ENCODE results near the gene GTF2H1. TPM values are rescaled to one million over a fixed set of nuclear protein-coding genes. Genes with fewer than 3 reads are reported as not detected.

The GTF2H1 gene
- total RNA-seq (71.9 and 74.7 TPM in 2 replicates), polyA plus RNA-seq (42.0 and 43.7 TPM in 2 replicates), polyA minus RNA-seq (26.5 and 27.3 TPM in 2 replicates)
- total RNA-seq (2013), result 58.4 TPM

DNA sequence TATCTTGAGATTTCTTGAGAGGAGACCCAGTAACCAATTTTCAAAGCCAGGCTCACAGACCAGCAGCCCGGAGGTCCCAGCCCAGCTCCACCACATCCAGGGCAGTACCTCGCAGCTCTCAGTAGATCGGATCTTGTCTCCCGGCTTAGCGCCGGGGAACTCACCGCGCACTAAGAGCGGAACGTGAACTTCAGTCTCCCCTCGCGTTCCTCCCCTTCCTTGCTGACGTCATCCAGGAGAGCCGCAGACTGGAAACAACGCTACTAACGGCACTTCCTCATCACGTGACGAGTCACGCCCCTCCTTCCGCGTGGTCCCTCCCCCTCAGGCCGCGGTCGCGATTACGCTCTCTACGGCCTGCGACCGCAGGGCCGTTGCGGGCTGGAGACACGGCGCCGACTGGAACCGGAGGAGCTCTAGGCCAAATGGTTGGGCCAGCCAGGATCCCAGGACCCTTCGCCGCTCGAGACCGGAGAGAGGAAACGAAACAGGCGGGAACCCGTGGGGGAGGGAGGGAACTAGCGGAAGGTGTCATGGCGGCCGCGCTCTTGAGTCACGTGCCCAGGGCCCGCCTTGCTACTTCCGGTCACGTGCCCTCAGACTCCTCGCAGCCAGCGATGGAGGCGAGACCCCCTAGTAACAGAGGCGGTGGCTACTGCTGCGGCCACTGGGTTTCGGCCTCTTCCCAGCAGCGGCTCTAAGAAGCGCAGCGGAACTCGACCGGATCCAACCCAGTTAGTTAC lies at the start of gene GTF2H1, which contains the start of gene HPS5:
TSS of gene GTF2H1 (plus strand) at position 599 of the 743 bp plus-strand sequence. CDS start 10,508 bp downstream, outside the sequence.
TSS of gene HPS5 (minus strand) at position 172 of the 743 bp plus-strand sequence. CDS start 4,282 bp downstream, outside the sequence.
- Histone ChIP-seq H3K4me2 (replicated peaks; ENCODE audit: low read depth, low read length, poor library complexity, severe bottlenecking) (peak within 1 kb of the TSS; percentile 93), H3K79me2 (ENCODE audit: control insufficient read depth, insufficient read depth, low read length) (peaks cover 93% of the 10 kb centered on the region), H3K27me3 (replicated peaks in 1 of 4; ENCODE audit: control extremely low read depth in 1 of 4, control insufficient read depth in 3 of 4, insufficient read depth in 4 of 4, low read length in 3 of 4) (no peaks in the 10 kb centered on the region), H3K9me3 (ENCODE audit: control extremely low read depth in 1 of 3, control insufficient read depth in 2 of 3, insufficient read depth in 1 of 3, low read length in 2 of 3) (no peaks in the 10 kb centered on the region), H3K36me3 (replicated peaks in 1 of 2; ENCODE audit: control extremely low read depth in 1 of 2, control insufficient read depth in 1 of 2, extremely low read depth in 1 of 2, insufficient read depth in 2 of 2, low read length in 1 of 2) (peaks cover 3 to 28% of the 10 kb centered on the region in 2 experiments), H3K27ac (ENCODE audit: low read length in 2 of 2) (peak within 1 kb of the TSS; percentile 98 to 100), H3K4me3 (ENCODE audit: control extremely low read depth in 1 of 5, extremely low read depth in 1 of 5, insufficient read depth in 1 of 5, low read depth in 2 of 5, low read length in 4 of 5) (peak within 1 kb of the TSS; percentile 82 to 94 (median 90)), H3K4me1 (ENCODE audit: control insufficient read depth in 2 of 2, insufficient read depth in 2 of 2, low read length in 2 of 2) (peaks cover 39 to 54% of the 10 kb centered on the region in 2 donors), H2AFZ (ENCODE audit: insufficient read depth, low read depth, low read length, poor library complexity, severe bottlenecking) (peak within 1 kb of the TSS; percentile 95), H4K20me1 (ENCODE audit: control insufficient read depth, insufficient read depth, low read length, poor library complexity, severe bottlenecking) (peaks cover 18% of the 10 kb centered on the region), H3K9ac (ENCODE audit: low read length) (peak within 1 kb of the TSS; percentile 98)
- H3K4me3 Mint-ChIP-seq, result peak within 1 kb of the TSS; percentile 96
- ATAC-seq (ENCODE audit: low read depth), result peak; percentile 87
- H3K4me1 Mint-ChIP-seq, result peaks cover 76% of the 10 kb centered on the region
- H3K27ac Mint-ChIP-seq, result peak within 1 kb of the TSS; percentile 100
- intact Hi-C loops (cut with micrococcal nuclease), result loop anchor here (1.0 to 5.0 kb wide), 11 partner anchors 11 to 1585 kb away; partner anchors contain the start of genes C11orf58, SAAL1, SERGEF and SPTY2D1
- H3K9me3 Mint-ChIP-seq (ENCODE audit: insufficient read depth), result no peaks in the 10 kb centered on the region
- no peaks in the 10 kb centered on the region for H3K27me3 Mint-ChIP-seq
- CTCF ChIA-PET, result interaction anchor here (1.0 to 2.5 kb wide), 4 partner anchors 11 to 207 kb away, joined by 4 to 11 read pairs (median 8); partner anchors contain the start of gene LDHA
- WGBS (ENCODE audit: insufficient coverage), result under 1% methylated on average over 57 of the region's 61 CpGs
- POLR2A ChIA-PET, result interaction anchor here (0.6 to 2.5 kb wide), 4 partner anchors 40 to 73 kb away, joined by 3 to 18 read pairs (median 6); partner anchors contain the start of gene LDHA
- TF ChIP-seq EZH2 (IDR thresholded peaks at IDR 0.05; ENCODE audit: borderline replicate concordance, insufficient read depth, low read depth, low read length, poor library complexity, severe bottlenecking), result no peak
- TF ChIP-seq, protein P1, sequence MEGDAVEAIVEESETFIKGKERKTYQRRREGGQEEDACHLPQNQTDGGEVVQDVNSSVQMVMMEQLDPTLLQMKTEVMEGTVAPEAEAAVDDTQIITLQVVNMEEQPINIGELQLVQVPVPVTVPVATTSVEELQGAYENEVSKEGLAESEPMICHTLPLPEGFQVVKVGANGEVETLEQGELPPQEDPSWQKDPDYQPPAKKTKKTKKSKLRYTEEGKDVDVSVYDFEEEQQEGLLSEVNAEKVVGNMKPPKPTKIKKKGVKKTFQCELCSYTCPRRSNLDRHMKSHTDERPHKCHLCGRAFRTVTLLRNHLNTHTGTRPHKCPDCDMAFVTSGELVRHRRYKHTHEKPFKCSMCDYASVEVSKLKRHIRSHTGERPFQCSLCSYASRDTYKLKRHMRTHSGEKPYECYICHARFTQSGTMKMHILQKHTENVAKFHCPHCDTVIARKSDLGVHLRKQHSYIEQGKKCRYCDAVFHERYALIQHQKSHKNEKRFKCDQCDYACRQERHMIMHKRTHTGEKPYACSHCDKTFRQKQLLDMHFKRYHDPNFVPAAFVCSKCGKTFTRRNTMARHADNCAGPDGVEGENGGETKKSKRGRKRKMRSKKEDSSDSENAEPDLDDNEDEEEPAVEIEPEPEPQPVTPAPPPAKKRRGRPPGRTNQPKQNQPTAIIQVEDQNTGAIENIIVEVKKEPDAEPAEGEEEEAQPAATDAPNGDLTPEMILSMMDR (IDR thresholded peaks at IDR 0.05), result no peak
- peak; percentile 100 for DNase-seq
